Hematopoietic multipotent progenitor cell treated with erythropoietin and hydrocortisone succinate and interleukin-3 and kit ligand, for 8 days (in vitro differentiated cells): ENCODE results near the gene XYLT1.

Experiments used
- DNase-seq: peaks from one replicate; pipeline ENCODE4 v3.0.0-alpha.2; 2015

The XYLT1 gene

DNA sequence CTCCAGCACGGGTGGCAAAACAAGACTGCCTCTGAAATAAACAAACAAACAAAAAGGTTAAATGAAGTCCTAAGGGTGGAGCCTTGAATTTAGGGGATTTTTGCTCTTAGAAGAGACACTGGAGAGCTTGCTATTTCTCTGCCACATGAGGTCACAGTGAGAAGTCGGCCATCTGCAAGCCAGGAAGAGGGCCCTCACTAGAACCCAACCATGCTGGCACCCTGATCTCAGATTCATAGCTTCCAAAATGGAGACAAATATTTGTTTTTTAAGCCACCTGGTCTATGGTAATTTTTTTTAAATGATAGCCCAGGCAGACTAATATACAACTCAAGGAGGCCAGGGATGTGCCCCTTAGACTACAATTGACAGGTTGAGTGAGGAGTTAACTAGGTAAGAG lies 255.5 kb downstream of the XYLT1 start:
- no peak for DNase-seq

DNA sequence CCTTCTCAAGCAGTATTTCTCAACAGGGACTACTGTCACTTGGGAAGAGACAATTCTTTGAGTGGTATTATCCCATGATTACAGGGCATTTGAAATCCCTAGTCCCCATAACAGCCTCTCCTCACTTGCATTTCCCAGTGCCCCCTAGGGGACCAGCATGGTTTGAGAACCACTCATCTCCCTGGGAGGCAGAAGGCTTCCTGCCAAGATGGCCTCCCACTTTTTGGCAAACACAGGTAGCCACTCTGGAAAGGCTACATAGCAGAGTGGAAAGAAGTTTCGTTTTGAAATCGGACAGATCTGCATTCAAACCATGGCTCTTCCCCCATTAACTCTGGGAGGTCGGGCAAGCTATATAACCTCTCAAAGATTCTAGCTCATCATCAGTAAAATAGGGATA lies 256.8 kb downstream of the XYLT1 start:
- no peak for DNase-seq

DNA sequence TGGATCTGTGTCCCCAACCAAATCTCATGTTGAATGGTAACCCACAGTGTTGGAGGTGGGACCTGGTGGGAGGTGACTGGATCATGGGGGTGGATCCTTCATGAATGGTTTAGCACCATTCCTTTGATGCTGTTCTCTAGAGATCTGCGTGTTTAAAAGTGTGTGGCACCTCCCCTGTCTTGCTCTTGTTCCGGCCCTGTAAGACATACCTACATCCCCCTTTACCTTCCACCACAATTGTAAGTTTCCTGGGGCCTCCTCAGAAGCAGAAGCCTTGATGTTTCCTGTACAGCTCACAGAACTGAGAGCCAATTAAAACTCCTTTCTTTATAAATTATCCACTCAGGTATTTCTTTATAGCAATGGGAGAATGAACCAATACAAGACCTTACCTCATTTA lies 257.7 kb downstream of the XYLT1 start:
- no peak for DNase-seq

DNA sequence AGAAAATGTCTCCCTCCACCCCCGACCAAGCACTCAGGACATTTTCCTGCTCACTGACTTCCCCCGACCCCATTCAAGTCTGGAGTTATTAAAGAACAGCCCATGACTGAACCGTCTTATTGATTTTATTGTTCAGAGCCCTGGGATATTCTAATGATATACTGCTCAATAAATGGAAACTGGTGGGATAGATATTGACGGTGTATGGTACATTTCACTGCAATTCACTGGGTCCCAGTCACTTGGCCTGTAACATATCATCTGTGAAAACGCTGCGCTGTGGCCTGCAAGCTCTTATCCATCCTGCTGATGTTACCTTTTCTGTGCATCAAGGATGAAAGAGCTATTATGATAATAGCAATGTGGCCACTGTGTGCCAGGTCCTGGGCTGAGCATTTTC lies 258.2 kb downstream of the XYLT1 start:
- no peak for DNase-seq

DNA sequence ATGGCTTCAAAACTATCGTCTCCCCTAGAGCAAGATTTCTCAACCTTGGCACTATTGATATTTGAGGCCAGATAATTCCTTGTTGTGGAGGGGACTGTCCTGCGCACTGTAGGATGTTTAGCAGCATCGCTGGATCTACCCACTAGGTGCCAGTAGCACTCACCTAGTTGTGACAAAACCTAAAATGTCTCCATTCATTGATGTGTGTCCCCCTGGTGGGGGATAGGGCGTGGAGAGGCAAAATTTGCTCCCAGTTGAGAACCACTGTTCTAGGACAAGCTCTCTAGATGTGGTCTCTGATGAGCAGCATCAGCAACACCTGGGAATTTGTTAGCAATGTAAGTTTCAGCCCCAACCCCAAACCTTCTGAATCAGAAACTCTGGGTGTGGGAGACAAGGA lies 259.0 kb downstream of the XYLT1 start:
- DNase-seq, result peak; percentile 28

DNA sequence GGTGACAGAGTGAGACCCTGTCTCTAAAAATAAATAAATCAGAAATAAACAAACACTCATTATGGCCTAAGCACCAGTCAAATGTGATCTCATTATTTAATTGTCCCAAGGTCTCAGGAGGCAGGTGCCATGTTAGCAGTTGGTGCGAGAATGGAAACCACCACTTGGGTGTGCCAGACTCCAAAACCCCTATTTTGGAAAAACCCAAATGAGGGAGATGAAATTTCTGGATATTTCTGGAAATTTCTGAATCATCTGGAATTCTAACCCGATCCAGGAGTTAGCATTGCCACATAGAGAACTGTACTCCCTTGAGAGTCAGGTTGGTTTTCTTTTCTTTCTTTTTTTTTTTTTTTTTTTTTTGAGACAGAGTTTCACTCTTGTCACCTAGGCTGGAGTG lies 264.0 kb downstream of the XYLT1 start:
- no peak for DNase-seq

DNA sequence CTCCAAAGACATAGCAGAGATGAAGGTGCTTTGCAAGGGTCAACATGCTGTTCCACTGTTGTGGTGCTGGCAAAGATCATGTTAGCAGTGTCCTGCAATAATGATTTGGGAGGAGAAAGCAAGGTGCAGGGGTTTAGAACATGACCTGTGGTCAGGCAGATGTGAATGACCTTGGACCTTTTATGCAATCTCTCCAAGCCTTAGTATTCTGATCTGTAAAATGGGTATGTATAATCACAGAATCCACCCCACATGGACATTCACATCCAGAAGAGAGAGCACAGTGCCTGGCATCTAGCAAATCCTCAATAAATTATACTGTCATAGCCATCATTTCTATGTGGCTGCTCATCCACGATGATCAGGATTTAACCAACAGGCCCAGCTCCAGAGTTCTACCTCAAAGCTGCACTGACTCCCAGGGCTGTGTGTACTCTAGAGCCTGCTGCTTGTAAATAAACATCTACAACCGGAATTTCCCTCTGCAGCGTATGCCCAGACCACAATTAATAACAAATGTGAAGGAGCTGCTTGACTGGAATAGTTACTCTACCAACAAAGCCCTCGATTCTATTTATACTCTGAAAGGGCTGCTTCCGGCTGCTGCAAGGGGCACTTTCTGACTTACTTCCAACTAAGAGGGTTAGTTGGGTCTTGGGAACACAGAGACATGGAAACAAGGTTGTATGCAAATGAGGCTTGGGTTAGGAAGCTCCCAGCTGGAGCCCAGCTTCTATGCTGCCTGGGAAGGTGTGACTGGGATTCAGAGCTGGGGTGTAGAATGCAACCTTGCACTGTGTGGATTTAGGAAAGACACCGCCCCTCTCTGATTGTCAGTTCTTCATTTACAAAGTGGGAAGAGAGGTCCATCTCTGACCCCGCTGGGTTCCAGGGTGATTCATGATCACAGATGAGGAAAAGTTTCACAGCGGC lies 265.2 kb downstream of the XYLT1 start:
- DNase-seq, result no peak

DNA sequence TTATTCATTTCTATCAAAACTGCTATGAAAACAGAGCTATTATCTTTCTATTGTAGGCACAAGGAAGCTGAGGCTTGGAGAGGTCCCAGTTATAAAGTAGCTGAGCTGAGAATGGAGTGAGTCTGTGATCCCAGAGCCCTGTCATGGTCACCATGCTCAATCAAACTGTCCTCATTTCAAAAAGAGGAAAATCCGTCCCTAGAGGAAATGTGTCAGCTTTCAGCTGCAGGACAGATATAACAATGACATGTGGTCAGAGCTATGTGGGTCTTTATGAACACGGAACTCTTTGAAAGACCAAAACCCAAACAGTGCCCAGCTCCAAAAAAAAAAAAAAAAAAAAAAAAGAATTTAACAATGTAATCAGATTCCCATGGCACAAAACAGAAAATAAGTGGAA lies 266.1 kb downstream of the XYLT1 start:
- DNase-seq, result no peak

DNA sequence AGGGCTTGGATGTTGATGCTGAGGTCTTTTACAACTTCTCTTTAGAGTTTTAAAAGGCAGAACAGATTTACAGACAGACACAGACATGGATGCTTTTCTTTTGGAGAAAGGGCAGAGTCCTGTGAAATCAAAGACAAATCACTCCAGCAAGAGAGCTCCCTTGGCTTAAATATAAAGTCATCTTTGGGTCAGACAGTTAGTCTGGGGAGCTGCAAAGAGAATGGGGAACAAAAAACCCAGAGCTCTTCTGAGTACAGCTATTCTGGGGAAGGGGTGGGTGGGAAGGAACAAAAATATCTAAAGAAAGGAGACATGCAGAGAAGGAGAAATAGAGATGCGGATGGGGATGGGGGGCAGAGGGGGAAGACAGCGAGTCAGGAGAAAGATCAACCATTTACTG lies 266.6 kb downstream of the XYLT1 start:
- no peak for DNase-seq

DNA sequence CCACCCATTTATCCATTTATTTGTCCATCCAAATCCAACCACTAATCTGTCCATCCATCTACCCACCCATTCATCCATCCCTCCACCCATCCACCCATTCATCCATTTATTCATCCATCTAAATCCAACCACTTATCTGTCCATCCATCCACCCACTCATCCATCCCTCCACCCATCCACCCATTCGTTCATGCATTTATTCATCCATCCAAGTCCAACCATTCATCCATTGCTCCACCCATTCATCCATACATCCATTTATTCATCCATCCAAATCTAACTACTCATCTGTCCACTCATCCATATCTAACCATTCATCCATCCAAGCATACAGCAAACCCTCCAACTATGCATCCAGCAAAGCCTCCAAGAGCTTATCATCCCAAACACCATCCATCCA lies 267.3 kb downstream of the XYLT1 start:
- DNase-seq, result no peak

DNA sequence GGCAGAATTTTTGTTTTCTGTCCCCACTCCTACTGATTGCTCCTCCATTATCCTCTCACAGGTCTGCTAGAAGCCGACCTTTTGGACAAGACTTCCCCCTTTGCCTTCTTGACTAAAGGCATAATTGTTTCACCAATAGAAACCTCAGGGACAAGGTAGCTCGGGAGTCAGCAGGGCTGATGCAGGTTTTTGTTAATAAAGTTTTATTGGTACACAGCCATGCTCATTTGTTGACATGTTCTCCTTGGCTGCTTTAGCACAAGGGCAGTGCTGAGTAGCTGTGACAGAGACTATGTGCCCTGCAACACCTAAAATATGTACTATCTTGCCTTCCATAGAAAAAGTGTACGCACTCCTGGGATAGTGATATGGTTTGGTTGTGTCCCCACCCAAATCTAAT lies 271.6 kb downstream of the XYLT1 start:
- DNase-seq, result no peak

DNA sequence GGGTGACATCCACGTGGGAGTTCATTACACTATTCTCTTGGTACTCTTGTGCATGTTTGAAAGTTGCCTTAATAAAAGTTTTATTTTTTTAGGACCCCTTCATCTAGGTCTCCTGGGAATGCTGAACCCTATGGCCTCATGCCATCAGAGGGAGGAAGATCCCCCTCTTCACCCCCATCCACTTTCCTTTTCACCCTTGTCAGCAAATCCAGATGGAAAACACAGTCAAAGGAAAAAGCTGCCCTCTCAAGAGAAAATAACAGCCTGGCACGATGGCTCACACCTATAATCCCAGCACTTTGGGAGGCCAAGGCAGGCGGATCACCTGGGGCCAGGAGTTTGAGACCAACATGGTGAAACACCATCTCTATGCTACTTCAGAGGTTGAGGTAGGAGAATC lies 274.2 kb downstream of the XYLT1 start:
- no peak for DNase-seq

DNA sequence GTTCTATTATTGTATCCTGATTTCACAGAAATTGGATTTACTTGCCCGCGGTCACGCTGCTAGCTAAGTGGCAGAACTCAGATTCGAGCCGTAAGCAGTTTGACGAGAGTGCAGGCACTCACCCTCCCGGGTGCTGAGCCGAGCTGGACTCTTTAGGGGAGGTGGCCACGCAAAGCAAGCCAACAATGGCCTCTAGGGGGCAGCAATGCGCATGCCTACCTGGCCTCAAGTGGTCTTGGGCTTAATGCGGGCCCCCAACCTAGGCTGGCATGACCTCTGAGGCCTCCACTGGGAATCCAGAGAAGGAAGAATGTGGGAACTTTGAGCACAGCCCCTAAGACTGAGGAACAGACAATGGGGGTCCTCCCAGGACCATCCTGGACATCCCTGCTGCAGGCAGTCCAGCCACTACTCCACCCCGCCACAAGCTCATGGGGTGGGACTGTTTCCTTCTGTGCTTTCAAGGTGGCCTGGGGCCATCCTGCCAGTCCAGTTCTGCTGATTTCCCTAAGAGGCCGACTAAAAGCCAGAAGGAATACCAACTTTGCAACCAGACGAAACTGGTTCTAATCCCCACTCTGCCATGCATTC lies 276.5 kb downstream of the XYLT1 start:
- peak; percentile 53 for DNase-seq

DNA sequence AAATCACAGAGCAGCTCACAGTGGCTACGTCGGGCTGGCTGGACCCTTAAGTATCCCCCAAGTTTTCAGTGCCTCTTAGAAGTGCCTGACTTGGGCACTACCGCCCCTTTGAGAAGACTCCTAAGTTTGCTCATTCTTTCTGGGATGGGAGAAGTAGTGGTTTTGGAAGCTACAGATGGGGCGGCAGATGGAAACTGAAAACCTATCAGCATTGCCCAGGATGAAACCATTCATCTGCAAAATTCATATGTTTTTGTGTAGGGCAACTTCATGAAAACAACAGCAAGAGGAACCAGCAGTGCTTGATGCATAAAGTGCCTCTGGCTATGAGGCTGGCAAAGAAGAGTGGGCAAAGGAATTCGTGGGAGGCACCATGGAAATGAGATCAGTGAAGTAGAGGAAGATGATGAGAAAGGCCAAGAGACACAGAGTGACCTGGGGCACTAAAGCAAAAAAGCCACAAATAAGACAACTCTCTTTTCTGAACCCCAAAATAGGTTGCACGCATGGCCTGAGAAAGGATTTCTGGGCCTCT lies 277.1 kb downstream of the XYLT1 start:
- no peak for DNase-seq

DNA sequence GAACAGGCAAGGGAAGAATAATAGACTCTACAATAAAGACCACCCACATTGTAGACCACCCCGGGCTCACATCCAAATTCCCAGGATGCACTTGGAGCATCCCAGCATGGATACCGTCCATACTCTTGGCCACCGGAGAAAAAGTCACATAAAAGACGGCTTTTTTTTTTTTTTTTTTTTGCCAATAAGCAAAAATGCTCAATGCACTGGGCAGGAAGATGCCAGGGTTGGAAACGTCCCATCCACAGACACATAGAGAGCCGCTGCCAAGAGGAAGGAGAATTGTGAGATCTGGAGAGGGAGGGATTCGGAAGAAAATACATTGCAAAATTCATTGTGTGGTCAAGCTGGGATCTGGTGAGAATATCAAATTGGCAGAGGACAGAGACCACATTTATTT lies 286.7 kb downstream of the XYLT1 start:
- no peak for DNase-seq

DNA sequence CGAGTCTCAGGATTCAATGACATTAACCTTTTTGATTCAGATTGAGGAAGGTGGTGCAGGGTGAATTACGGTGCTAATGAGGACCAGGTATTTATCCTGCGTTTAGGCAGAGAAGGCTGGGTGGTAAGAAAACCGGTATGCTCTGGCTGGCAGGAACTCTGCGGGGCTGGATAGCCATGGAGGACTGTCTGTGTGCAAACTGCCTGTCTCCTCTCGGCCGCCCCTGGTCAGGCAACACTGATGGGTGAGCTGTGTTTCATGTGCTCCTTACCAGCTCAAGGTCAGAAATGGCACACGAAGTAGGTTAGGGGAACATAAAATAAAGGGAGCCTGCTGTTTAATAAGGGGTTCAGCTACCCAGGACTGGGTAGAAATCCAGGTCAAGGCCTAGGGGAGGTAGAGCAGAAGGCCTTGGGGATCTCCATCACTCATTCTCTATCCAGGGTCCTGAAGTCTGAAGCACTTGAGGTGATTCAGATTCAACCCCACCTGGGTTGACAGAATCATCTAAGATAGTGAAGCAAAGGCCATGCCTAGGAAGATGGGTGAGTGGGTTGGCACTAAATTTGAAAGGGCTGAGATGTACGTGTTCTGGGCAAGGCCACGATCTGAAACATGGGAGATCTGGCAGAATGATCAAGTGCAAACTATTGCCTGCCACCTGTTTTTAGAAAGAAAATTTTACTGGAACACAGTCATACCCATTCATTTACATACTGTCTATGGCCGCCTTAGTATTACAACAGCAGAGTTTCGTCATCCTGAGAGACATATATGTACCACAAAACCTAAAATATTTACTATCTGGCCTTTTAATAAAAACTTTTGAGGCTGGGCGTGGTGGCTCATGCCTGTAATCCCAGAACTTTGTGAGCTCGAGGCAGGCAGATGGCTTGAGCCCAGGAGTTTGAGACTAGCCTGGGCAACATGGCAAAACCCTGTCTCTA lies 292.5 kb downstream of the XYLT1 start:
- DNase-seq, result no peak

DNA sequence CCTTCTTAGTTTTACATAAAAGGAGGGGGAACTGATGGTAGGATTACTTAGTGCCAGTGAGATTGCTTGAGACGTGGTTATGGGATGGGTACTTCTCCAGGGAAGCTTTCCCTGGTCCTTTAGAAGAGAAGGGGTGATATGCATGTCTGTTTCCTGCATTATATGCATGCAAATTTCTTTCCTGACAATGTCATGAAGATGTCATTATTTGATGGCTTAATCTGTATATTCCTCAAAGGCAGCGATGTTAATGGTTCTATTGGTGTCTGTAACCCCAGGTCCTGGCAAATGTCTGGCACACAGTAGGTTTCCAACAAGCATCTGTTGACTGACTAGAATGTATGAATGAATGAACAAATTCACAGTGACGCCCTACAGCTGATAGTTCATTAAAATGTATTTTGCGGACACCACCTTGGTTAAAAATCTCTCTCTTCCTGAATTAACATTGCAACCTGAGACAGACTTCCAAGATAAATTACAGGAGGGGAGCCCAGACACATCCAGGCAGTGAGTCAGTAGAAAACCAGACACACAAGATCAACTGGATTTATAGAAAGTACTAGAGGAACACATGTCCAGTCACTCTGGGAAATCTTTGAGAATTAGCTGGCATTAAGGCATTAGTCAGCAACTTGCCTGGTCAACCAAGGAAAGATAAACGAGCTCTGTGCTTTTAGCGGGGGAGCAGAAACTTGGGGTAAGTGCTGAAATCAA lies 293.4 kb downstream of the XYLT1 start:
- no peak for DNase-seq

DNA sequence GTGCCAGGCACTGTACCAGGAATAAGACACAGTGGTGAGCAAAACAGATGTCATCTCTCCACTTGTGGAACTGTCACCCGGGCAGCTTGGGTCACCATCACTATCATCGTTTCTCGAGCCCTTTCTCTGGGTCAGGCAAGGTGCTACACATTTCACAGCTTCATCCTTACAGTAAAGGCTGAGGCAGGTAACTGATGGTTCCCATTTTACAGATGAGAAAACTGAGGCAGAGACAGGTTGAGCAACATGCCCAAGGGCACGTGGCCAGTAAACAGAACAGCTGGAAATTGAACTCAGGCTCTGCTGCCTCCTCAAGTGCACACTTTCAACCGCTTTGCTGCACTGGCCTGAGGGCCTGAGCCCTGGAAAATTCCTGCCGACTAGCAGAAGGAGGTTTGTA lies 294.6 kb downstream of the XYLT1 start:
- no peak for DNase-seq

DNA sequence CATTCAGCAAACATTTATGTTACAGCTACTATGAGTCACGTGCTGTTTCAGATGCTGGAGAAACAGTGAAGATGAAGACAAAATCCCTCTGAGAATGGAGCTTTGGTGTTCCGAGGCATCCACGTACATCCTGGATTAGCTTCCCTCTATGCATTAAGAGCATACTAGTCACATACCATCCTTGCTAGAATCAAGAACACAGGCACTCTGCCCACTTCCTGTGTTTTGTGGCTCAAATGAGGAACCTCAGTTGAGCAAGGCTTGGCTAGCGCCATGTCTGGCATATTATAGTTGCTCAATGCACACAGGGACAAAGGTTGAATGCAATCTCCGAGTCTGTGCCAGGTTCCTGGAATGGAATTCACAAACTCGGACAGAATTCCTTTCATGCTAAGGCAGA lies 297.5 kb downstream of the XYLT1 start:
- peak; percentile 11 for DNase-seq

DNA sequence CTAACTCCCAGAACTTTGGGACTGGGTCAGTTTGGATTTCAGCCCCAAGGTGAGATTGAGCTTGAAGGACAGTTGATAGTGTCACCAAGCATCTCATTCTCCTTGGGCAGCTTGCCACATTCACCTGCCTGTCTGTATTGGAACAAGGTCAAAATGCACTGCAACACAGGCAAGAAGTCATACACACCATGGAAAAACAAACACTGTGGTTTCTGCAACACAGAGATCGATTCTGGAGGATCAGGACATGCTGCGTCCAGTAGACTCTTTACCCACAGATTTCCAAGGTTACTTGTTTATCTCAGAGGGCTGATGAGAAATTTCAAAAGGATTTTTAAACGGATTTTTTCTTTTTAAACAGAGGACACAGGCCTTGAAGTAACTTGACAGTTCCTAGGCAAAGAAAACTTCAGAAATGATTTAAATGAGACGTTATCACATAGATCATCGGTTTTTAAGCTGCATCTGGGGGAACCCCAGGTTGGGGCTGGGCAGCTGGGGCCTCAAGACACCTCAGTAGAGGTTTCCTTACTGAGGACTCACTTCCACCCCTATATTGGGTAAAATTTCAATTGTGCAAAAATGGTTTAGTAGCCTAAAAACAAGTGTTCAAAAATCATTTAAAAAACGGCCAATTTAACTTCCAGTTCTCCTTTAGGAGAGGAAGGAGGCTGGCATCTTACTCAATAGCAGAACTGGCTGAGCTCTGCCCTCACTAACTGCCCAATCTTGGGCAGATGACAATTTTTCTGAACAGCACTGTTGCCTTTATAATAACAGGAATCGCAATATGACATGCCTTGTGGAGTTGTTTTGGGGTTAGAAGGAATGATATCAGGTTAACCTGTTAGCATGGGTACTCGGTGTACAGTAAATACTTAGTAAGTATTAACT lies 299.3 kb downstream of the XYLT1 start:
- no peak for DNase-seq

DNA sequence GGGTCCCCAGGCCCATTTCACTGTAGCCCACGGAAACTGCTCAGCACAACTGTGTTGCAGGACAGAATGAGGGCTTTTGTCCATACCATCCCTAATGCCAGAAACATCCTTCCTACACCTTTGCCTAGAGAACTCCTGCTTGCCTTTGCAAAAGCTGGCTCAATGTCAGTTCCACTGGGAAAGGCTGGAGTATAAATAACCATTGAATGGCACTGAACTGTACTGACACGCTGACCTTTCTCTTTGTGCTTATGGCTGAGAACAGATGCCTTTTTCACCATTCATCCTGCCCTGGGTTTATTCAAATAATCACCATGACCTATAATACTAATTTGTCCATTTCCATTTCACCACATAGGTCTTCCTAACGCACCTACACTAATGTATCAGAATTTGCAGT lies 300.3 kb downstream of the XYLT1 start:
- DNase-seq, result no peak

DNA sequence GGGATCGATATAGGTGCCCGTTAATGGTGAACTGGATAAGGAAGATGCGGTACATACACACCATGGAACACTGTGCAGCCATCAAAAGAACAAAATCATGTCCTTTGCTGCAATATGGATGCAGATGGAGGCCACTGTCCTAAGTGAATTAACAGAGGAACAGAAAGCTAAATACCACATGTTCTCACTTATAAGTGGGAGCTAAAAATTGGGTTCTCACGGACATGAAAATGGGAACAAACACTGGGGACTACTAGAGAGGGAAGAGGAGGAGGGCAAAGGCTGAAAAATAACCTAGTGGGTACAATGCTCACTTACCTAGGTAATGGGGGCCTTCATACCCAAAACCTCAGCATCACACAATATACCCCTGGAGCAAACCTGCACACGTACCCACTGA lies 302.6 kb downstream of the XYLT1 start:
- no peak for DNase-seq
